Smooth muscle cell (in vitro differentiated cells): Measurements from ENCODE around the gene REPS2. TPM values are rescaled to one million over a fixed set of nuclear protein-coding genes. Genes with fewer than 3 reads are reported as not detected.

Source experiments
- DNase-seq: peaks from one replicate; lab custom pipeline; 2025; ENCODE audit not compliant: unreplicated experiment; lab: John Stamatoyannopoulos, UW
- H2AFZ ChIP-seq: fragments of 200-600 bp; sonication (generic); 2 replicates; pipeline ENCODE4 v1.6.0; 2016; ENCODE audit warnings: antibody characterized with exemption, low read depth, mild to moderate bottlenecking
- H3F3A ChIP-seq: fragments of 200-600 bp; sonication (generic); 2 replicates; pipeline ENCODE4 v1.6.0; 2017; ENCODE audit warnings: antibody characterized with exemption, low read depth
- H3K27ac ChIP-seq: fragments of 200-600 bp; sonication (generic); 2 replicates; pipeline ENCODE4 v1.5.1; 2016; ENCODE audit warnings: low read depth, mild to moderate bottlenecking
- H3K27me3 ChIP-seq: fragments of 200-600 bp; sonication (generic); 2 replicates; pipeline ENCODE4 v1.6.1; 2016; ENCODE audit warnings: low read depth, mild to moderate bottlenecking
- H3K36me3 ChIP-seq: fragments of 200-600 bp; sonication (generic); 2 replicates; pipeline ENCODE4 v1.5.1; 2016; ENCODE audit warnings: low read depth
- H3K4me1 ChIP-seq: fragments of 200-600 bp; sonication (generic); 2 replicates; pipeline ENCODE4 v1.5.1; 2016; ENCODE audit warnings: low read depth
- H3K4me2 ChIP-seq: fragments of 200-600 bp; sonication (generic); 2 replicates; pipeline ENCODE4 v1.6.0; 2016; ENCODE audit warnings: mild to moderate bottlenecking
- H3K4me3 ChIP-seq: fragments of 200-600 bp; sonication (generic); 2 replicates; pipeline ENCODE4 v1.5.1; 2016; ENCODE audit warnings: mild to moderate bottlenecking
- H3K79me2 ChIP-seq: fragments of 200-600 bp; sonication (generic); 2 replicates; pipeline ENCODE4 v1.6.0; 2016; ENCODE audit warnings: low read depth, mild to moderate bottlenecking
- H3K9ac ChIP-seq: fragments of 200-600 bp; sonication (generic); 2 replicates; pipeline ENCODE4 v1.6.0; 2016; ENCODE audit warnings: low read depth
- H3K9me3 ChIP-seq: fragments of 200-600 bp; sonication (generic); replicated peaks from 2 replicates; pipeline ENCODE4 v1.5.1; 2016; ENCODE audit warnings: low read depth
- H4K20me1 ChIP-seq: fragments of 200-600 bp; sonication (generic); 2 replicates; pipeline ENCODE4 v1.6.0; 2016; ENCODE audit warnings: low read depth
- CTCF ChIP-seq: fragments of 200-600 bp; sonication (generic); IDR thresholded peaks from 2 replicates; pipeline ENCODE4 v1.5.1; 2017; ENCODE audit warnings: borderline replicate concordance, mild to moderate bottlenecking, antibody characterized with exemption; ENCODE audit not compliant: insufficient read depth, poor library complexity, severe bottlenecking
- WGBS: methylation state at CpG from one replicate; pipeline ENCODE4 v1.1.7; 2016; ENCODE audit warnings: low lambda C conversion rate; 5-methylcytosine and 5-hydroxymethylcytosine counted together
- polyA plus RNA-seq: library from polyadenylated mRNA; unstranded; fragments of >200 nt; fragmentation: Nextera tagmentation; extraction: Ambion mirVana; gene quantifications from 2 replicates; pipeline ENCODE4 v1.2.1, GENCODE V29; 2016
- total RNA-seq: library from RNA; depleted of rRNA; stranded (reverse); fragments of >200 nt; gene quantifications from 2 replicates; pipeline ENCODE4 v1.2.3, GENCODE V29; 2014

Gene REPS2
- total and polyA plus RNA-seq, 2 experiments from 2014 or later, result 1.0 to 1.2 TPM

GRCh38 chrX:16986169-16986568, 39.7 kb downstream of the REPS2 start:
- Histone ChIP-seq H3K27me3 (no peaks in the 10 kb centered on the region), H4K20me1 (no peaks in the 10 kb centered on the region), H3F3A (no peaks in the 10 kb centered on the region), H3K4me2 (no peak overlapping the region), H3K9ac (no peak overlapping the region), H2AFZ (no peak overlapping the region), H3K9me3 (no peaks in the 10 kb centered on the region), H3K36me3 (no peaks in the 10 kb centered on the region), H3K79me2 (no peaks in the 10 kb centered on the region), H3K27ac (no peak overlapping the region), H3K4me1 (no peaks in the 10 kb centered on the region), H3K4me3 (no peak overlapping the region)
- no peak for DNase-seq
- no peak for TF ChIP-seq CTCF
- WGBS, result 96% methylated on average over 2 of the region's 2 CpGs

- H3K79me2 ChIP-seq, result no peaks in the 10 kb centered on the region
- no peak overlapping the region for H3K4me2 ChIP-seq
- no peaks in the 10 kb centered on the region for H3K9me3 ChIP-seq
- no peaks in the 10 kb centered on the region for H3K36me3 ChIP-seq
- no peak overlapping the region for H2AFZ ChIP-seq
- no peaks in the 10 kb centered on the region for H3K27me3 ChIP-seq
- H3K4me3 ChIP-seq, result no peak overlapping the region
- no peak for TF ChIP-seq CTCF
- no peaks in the 10 kb centered on the region for H3F3A ChIP-seq
- no peak for DNase-seq
- no peaks in the 10 kb centered on the region for H3K4me1 ChIP-seq
- no peak overlapping the region for H3K9ac ChIP-seq
- H4K20me1 ChIP-seq, result no peaks in the 10 kb centered on the region
- H3K27ac ChIP-seq, result no peak overlapping the region
Observed at GRCh38 chrX:16989750-16990149, 43.3 kb downstream of the REPS2 start.

- H3K9ac ChIP-seq, result no peak overlapping the region
- WGBS, result 58% methylated on average over 2 of the region's 2 CpGs
- no peak for TF ChIP-seq CTCF
- H3F3A ChIP-seq, result no peaks in the 10 kb centered on the region
- H3K27ac ChIP-seq, result no peak overlapping the region
- H3K4me2 ChIP-seq, result no peak overlapping the region
- H3K36me3 ChIP-seq, result no peaks in the 10 kb centered on the region
- H3K9me3 ChIP-seq, result no peaks in the 10 kb centered on the region
- no peaks in the 10 kb centered on the region for H4K20me1 ChIP-seq
- no peaks in the 10 kb centered on the region for H3K27me3 ChIP-seq
- H3K79me2 ChIP-seq, result no peaks in the 10 kb centered on the region
- no peak overlapping the region for H3K4me3 ChIP-seq
- no peak overlapping the region for H2AFZ ChIP-seq
- no peaks in the 10 kb centered on the region for H3K4me1 ChIP-seq
- DNase-seq, result no peak
Observed at GRCh38 chrX:16990839-16991238, 44.4 kb downstream of the REPS2 start.

GRCh38 chrX:16992445-16992844, 46.0 kb downstream of the REPS2 start:
- Histone ChIP-seq H3K36me3 (no peaks in the 10 kb centered on the region), H3K27me3 (no peaks in the 10 kb centered on the region), H3K4me3 (no peak overlapping the region), H3K9me3 (no peaks in the 10 kb centered on the region), H3K4me1 (no peaks in the 10 kb centered on the region), H3K27ac (no peak overlapping the region), H4K20me1 (no peaks in the 10 kb centered on the region), H3K4me2 (no peak overlapping the region), H3K79me2 (no peaks in the 10 kb centered on the region), H2AFZ (no peak overlapping the region), H3F3A (no peaks in the 10 kb centered on the region), H3K9ac (no peak overlapping the region)
- no peak for TF ChIP-seq CTCF
- 71% methylated on average over 3 of the region's 3 CpGs for WGBS
- no peak for DNase-seq
